GM10248 (cell line): ENCODE results near the gene PLA2G2D.

Experiments used
- CTCF ChIA-PET: fragments of 300-600 bp; sonication (Branson Sonifier 250); formaldehyde crosslinking; extraction: SDS; loops from one replicate; lab custom pipeline; 2021; ENCODE audit warnings: antibody characterized with exemption; lab: Yijun Ruan, JAX
- POLR2A ChIA-PET: fragments of 350-650 bp; sonication (Branson Sonifier 250); formaldehyde crosslinking; extraction: SDS; loops from one replicate; lab custom pipeline; 2020; ENCODE audit warnings: antibody characterized with exemption; lab: Yijun Ruan, JAX
- DNase-seq: peaks from one replicate; pipeline ENCODE4 v3.0.0; 2012; ENCODE audit errors: extremely low spot score
- TF ChIP-seq, protein P1 (sequence below): IDR thresholded peaks from 2 replicates; pipeline ENCODE4 v1.5.1; 2012; ENCODE audit warnings: mild to moderate bottlenecking, low read depth; ENCODE audit errors: extremely low read depth, missing control alignments, control extremely low read depth

PLA2G2D gene

DNA sequence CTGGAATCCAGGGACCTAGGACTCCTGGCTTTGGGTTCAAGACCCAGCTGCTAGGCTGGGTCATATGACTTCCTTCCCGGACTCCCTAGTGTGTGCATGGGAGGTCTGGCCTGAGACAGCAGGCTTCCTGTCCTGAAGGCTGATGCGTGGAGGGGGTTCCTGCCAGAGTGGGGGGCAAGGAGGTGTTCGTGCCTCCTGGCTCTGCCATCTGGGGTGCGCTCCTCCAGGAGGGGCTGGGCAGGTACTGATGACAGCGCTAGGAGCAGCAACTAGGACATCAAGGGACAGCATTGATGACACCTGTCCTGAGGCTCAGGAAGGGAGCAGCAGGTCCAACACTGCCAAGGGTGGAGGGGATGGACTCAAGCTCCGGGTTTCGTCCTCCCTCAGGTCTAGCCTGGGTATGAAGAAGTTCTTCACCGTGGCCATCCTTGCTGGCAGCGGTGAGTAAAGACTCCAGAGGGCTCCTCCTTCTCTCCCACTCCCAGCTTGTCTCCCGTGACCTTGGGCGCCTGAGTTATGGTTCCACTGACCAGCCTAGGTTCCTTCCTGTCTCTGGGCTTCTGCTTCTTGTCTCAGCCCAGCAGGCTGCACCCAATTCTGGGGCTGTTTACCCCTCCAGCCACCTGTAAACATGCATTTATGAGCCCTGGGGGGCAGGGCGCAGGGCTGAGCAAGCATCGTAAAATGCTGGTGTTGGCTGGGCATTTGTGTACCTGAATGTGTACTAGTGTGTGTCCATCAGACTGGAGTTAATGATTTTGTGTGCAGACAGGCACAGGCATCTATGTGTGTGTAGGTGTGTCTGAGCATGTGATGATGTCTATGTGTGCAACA, 20.7 kb upstream of the PLA2G2D start:
- POLR2A ChIA-PET, result no interaction called here
- no peak for DNase-seq
- TF ChIP-seq, protein P1, sequence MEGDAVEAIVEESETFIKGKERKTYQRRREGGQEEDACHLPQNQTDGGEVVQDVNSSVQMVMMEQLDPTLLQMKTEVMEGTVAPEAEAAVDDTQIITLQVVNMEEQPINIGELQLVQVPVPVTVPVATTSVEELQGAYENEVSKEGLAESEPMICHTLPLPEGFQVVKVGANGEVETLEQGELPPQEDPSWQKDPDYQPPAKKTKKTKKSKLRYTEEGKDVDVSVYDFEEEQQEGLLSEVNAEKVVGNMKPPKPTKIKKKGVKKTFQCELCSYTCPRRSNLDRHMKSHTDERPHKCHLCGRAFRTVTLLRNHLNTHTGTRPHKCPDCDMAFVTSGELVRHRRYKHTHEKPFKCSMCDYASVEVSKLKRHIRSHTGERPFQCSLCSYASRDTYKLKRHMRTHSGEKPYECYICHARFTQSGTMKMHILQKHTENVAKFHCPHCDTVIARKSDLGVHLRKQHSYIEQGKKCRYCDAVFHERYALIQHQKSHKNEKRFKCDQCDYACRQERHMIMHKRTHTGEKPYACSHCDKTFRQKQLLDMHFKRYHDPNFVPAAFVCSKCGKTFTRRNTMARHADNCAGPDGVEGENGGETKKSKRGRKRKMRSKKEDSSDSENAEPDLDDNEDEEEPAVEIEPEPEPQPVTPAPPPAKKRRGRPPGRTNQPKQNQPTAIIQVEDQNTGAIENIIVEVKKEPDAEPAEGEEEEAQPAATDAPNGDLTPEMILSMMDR, result no peak
- CTCF ChIA-PET, result interaction anchor here (1.4 kb wide), 1 partner anchor 12 kb away, joined by 3 read pairs; no protein-coding TSS in a partner anchor

DNA sequence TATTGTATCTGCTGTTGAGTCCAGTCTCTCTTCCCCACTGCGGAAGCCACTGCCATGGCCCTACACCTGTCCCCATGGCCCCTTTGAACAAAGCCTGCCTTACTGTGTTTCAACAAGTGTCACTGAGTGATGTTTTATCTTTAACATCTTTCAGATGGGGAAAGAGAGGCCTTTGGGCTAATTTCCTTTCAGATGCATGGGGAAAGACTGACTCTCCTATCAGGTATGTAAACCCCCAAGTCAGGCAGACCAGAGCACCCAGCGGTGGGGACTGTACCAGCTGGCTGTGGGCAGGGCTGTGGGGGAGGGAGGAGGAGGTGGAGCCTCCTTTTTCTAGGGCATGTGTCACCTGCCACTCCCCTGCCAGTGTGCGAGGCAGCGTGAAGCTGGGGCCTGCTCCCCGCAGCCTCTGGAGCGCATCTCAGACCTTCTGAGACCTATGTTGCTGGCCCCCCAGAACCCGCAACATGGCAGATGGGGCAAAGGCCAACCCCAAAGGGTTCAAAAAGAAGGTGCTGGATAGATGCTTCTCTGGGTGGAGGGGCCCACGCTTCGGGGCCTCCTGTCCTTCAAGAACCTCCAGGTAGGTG, 19.7 kb upstream of the PLA2G2D start, which contains the start of gene PLA2G2F:
Gene PLA2G2F, plus strand, starts transcription at position 363 of the 590 bp plus-strand sequence. Its CDS starts 105 bp downstream, at position 468.
- TF ChIP-seq, protein P1, result no peak
- POLR2A ChIA-PET, result no interaction called here
- CTCF ChIA-PET, result no interaction called here
- no peak for DNase-seq

DNA sequence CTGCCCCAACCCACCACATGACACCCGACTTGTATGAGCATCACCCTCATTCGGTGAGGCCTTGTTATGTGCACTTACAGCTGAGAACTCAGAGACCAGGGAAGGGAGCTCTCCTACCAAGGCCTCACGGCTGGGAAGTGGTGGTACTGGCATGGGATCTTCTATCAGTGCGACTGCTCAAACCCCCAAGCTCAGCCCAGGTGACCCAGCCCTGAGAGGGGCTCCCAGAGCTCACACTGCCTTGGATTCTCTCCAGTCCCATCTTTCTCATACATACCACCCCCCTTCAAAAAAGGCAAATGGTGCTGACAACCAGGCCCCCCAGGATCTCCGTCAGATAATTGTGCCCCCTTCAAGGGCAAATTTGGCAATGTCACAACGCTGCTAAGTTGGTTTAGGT, 19.0 kb upstream of the PLA2G2D start:
- TF ChIP-seq, protein P1, result no peak
- POLR2A ChIA-PET, result no interaction called here
- CTCF ChIA-PET, result interaction anchor here (0.6 to 0.7 kb wide), 2 partner anchors 14 to 221 kb away, joined by 3 read pairs; no protein-coding TSS in a partner anchor
- DNase-seq, result no peak

DNA sequence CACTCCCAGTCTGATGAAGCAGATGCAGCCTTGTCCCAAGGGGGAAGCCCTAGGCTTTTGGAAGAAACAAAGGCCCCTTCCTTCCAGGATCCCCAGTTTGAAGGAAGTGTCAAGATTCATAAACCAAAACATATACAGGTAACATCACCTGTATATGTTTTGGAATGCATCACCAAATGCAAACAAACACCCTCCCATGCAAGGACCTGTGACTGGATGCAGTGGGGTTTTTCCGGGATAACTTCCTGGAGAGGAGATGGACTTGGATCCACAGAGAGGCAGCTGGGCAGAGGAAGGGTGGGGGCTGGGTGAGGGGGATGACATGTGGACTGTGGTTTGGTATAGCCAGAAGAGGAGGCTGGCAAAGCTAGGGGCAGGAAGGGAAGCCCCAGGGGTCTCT, 18.3 kb upstream of the PLA2G2D start:
- POLR2A ChIA-PET, result no interaction called here
- TF ChIP-seq, protein P1, result no peak
- CTCF ChIA-PET, result interaction anchor here (0.6 to 1.5 kb wide), 4 partner anchors 11 to 220 kb away, joined by 3 read pairs; no protein-coding TSS in a partner anchor
- DNase-seq, result no peak

DNA sequence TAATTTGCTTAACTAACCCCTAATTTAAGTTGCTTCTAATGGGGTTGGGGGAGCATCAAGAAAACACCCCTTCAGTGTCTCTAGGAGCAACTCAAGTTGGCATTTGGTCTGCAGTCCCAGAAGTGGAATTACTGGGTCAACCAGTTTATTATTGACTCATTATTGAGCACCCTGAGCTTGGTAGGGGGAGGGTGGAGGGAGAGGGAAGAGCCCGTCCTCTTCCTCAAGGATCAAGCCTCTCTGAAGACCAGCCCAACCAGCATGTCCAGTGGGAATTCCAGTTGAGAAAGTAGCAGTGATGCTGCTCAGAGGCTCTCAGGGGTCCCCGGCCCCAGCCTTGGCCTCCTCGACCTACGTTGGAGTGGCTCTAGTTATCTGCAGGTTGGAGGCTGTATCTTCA, 17.7 kb upstream of the PLA2G2D start:
- TF ChIP-seq, protein P1, result no peak
- POLR2A ChIA-PET, result no interaction called here
- CTCF ChIA-PET, result interaction anchor here (1.4 to 1.5 kb wide), 2 partner anchors 11 to 35 kb away, joined by 3 read pairs; no protein-coding TSS in a partner anchor
- DNase-seq, result no peak

DNA sequence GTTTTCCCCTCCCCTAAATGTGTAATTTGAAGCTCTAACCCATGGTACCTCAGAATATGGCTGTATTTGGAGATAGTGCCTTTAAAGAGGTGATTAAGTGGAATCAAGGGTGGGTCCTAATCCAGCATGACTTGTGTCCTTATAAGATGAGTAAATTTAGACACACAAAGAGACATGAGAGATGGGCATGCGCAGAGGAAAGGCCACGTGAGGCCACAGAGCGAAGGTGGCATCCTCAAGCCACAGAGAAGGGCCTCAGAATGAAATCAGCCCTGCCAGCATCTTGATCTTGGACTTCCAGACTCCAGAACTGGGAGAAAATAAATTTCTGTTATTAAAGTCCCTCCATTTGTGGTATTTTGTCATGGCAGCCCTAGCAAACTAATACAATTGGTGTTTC, 16.9 kb upstream of the PLA2G2D start:
- DNase-seq, result no peak
- TF ChIP-seq, protein P1, result no peak
- ChIA-PET POLR2A (no interaction called here), CTCF (interaction anchor here (1.4 to 1.5 kb wide), 2 partner anchors 10 to 34 kb away, joined by 3 read pairs; no protein-coding TSS in a partner anchor)
